Stimulated activated CD8-positive, alpha-beta memory T cell treated with anti-CD3 and anti-CD28 coated beads, Interleukin-4, amount 100 ng/mL, for 24 hours (primary cell): ENCODE data around the gene VGLL4.
"Not testable (repeated sequence)": the region's sequence is repeated elsewhere in the genome, so short reads cannot be mapped to it uniquely, and the experiment has no call there.

Source experiments
- DNase-seq: peaks from one replicate; pipeline ENCODE4 v3.0.0-alpha.2; 2020; ENCODE audit warnings: low read depth

The VGLL4 gene

GRCh38 chr3:11606090-11606784 is 37.5 kb downstream of the VGLL4 start:
- no peak for DNase-seq

- no peak for DNase-seq
These were observed 38.3 kb downstream of the VGLL4 start for GRCh38 chr3:11605398-11605797.

- DNase-seq: no peak
These were observed 39.4 kb downstream of the VGLL4 start for GRCh38 chr3:11604139-11604892.

GRCh38 chr3:11603628-11604027 is 40.1 kb downstream of the VGLL4 start:
- DNase-seq: no peak

GRCh38 chr3:11602886-11603527 is 40.7 kb downstream of the VGLL4 start:
- DNase-seq: no peak

GRCh38 chr3:11602239-11602840 is 41.4 kb downstream of the VGLL4 start:
- no peak for DNase-seq

GRCh38 chr3:11601446-11602238 is 42.1 kb downstream of the VGLL4 start:
- DNase-seq: peak; percentile 34

- no peak for DNase-seq
These were observed 43.0 kb downstream of the VGLL4 start for GRCh38 chr3:11600501-11601282.

- DNase-seq: no peak
These were observed 47.3 kb downstream of the VGLL4 start for GRCh38 chr3:11596387-11596786.

GRCh38 chr3:11595024-11595423 is 48.7 kb downstream of the VGLL4 start:
- DNase-seq: not testable (repeated sequence)

GRCh38 chr3:11593318-11594034 is 50.2 kb downstream of the VGLL4 start:
- DNase-seq: no peak

- DNase-seq: no peak
These were observed 51.0 kb downstream of the VGLL4 start for GRCh38 chr3:11592445-11593298.

- no peak for DNase-seq
These were observed 52.1 kb downstream of the VGLL4 start for GRCh38 chr3:11591391-11592282.

- DNase-seq: no peak
These were observed 52.7 kb downstream of the VGLL4 start for GRCh38 chr3:11591002-11591355.

- DNase-seq: no peak
These were observed 54.0 kb downstream of the VGLL4 start for GRCh38 chr3:11589706-11590105.

- no peak for DNase-seq
These were observed 55.0 kb downstream of the VGLL4 start for GRCh38 chr3:11588755-11589154.

GRCh38 chr3:11588338-11588737 is 55.4 kb downstream of the VGLL4 start:
- no peak for DNase-seq

GRCh38 chr3:11587766-11588165 is 55.9 kb downstream of the VGLL4 start:
- no peak for DNase-seq
